ENCODE data around the gene DBH. TPM values are rescaled to one million over a fixed set of nuclear protein-coding genes. Genes with fewer than 3 reads are reported as not detected.

DBH gene
- total and polyA plus RNA-seq, 2 donors from 2014 or later = 0.39 TPM; not detected in 1

DNA sequence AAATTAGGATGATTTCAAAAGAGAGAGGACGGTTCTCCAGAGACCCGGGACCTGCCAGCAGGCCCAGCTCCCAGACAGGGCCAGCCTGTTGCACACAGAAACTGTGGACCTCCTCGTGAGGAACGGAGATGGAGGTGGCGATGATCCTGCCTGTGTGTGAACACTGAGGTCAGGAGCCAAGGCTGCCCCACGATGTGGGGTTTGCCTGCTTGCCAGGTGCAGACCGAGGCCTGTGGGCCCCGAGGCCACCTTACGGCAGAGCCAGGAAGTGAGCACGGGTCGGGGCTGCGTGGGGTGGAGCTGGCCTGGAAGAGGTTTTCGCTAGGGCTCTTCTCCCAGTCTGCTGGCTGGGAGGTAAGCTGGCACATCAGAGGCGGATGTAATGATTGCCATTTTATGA, 31.3 kb upstream of the DBH start:
- TF ChIP-seq, protein P1, sequence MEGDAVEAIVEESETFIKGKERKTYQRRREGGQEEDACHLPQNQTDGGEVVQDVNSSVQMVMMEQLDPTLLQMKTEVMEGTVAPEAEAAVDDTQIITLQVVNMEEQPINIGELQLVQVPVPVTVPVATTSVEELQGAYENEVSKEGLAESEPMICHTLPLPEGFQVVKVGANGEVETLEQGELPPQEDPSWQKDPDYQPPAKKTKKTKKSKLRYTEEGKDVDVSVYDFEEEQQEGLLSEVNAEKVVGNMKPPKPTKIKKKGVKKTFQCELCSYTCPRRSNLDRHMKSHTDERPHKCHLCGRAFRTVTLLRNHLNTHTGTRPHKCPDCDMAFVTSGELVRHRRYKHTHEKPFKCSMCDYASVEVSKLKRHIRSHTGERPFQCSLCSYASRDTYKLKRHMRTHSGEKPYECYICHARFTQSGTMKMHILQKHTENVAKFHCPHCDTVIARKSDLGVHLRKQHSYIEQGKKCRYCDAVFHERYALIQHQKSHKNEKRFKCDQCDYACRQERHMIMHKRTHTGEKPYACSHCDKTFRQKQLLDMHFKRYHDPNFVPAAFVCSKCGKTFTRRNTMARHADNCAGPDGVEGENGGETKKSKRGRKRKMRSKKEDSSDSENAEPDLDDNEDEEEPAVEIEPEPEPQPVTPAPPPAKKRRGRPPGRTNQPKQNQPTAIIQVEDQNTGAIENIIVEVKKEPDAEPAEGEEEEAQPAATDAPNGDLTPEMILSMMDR (IDR thresholded peaks at IDR 0.05; ENCODE audit: borderline replicate concordance, extremely low read depth, insufficient read depth) = no peak
- Histone ChIP-seq H3K36me3 (ENCODE audit: control insufficient read depth in 2 of 3, insufficient read depth in 3 of 3, low read length in 3 of 3) (no peaks in the 10 kb centered on the region), H3K27me3 (ENCODE audit: control insufficient read depth, insufficient read depth, low read length) (no peaks in the 10 kb centered on the region), H3K9me3 (ENCODE audit: control insufficient read depth in 2 of 3, insufficient read depth in 1 of 3, low read length in 3 of 3) (no peaks in the 10 kb centered on the region), H3K4me1 (ENCODE audit: control insufficient read depth in 2 of 3, insufficient read depth in 2 of 3, low read depth in 1 of 3, low read length in 3 of 3) (no peaks in the 10 kb centered on the region), H3K27ac (ENCODE audit: low read depth in 2 of 2, low read length in 2 of 2) (no peak overlapping the region), H3K4me3 (ENCODE audit: low read length in 3 of 3) (no peak overlapping the region), H3K9ac (ENCODE audit: low read length in 3 of 3) (no peak overlapping the region)
- intact Hi-C loops (cut with DNase I) = no loop called here
- FAIRE-seq (no peak), DNase-seq (peak in 1 of 5 donors; percentile 62)

DNA sequence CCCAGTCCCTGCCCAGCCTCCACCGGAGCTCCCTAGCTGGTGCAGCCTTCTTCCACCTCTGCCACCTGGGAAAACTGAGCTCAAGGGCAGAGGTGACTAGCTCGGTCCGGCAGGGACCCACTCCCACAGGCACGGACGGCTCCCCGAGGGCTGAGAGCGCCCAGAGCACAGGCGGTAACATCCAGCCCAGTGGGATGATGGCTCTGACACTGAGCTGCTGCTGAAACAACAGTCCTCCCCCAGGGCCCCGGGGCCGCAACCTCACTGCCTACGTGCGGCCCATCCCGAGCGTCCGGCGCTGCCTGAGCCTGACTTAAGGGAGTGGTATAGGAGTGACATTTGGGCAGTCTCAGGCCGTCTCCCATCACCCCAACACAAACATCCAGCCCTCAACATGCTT, 30.7 kb upstream of the DBH start:
- H3K9ac ChIP-seq (ENCODE audit: low read length in 3 of 3) = no peak overlapping the region
- no peaks in the 10 kb centered on the region for H3K36me3 ChIP-seq (ENCODE audit: control insufficient read depth in 2 of 3, insufficient read depth in 3 of 3, low read length in 3 of 3)
- H3K4me3 ChIP-seq (ENCODE audit: low read length in 3 of 3) = no peak overlapping the region
- no peaks in the 10 kb centered on the region for H3K27me3 ChIP-seq (ENCODE audit: control insufficient read depth, insufficient read depth, low read length)
- intact Hi-C loops (cut with DNase I) = no loop called here
- H3K4me1 ChIP-seq (ENCODE audit: control insufficient read depth in 2 of 3, insufficient read depth in 2 of 3, low read depth in 1 of 3, low read length in 3 of 3) = no peaks in the 10 kb centered on the region
- TF ChIP-seq, protein P1 (IDR thresholded peaks at IDR 0.05; ENCODE audit: borderline replicate concordance, extremely low read depth, insufficient read depth) = no peak
- no peak overlapping the region for H3K27ac ChIP-seq (ENCODE audit: low read depth in 2 of 2, low read length in 2 of 2)
- DNase-seq (peak in 1 of 5 donors; percentile 61), FAIRE-seq (no peak)
- no peaks in the 10 kb centered on the region for H3K9me3 ChIP-seq (ENCODE audit: control insufficient read depth in 2 of 3, insufficient read depth in 1 of 3, low read length in 3 of 3)

DNA sequence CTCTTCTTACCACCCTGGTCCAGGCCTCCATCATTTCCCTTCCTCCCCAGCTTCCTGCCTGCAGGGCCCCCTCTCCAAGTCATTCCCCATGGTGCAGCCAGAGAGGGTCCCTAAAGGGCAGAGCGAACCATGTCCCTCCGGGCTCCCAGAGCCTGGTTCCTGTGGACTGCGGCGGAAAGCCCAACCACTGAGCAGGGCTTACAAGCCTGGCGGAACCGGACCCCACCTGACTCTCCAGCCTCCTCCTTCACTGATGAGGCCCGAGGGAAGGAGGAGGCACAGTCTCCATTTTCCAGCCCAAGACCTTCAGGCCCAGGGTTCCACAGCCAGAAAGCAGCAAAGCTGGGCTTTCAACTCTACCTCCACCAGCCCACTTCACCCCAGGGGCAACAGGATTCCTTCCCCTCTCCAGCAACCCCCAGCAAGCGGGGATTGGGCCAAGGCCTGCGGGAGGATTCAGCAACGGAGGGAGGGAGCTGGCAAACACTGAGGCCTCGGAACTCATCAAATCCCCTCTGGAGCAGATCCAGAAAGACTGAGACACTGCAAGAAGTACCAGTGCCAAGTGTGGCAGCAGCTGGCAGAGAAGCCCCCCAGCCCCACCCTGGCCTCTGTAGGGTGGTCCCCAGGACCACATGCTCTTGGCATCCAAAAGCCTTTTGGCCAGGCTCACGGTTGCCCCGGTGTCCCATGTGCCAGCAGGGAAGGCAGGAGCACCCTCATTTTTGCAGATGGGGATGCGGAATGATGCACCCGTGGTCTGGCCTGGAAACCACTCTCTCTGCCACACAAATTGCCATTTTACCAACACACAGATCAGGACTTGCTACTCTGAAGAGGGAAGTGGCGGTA, 30.1 kb upstream of the DBH start:
- Histone ChIP-seq H3K9ac (ENCODE audit: low read length in 3 of 3) (no peak overlapping the region), H3K36me3 (ENCODE audit: control insufficient read depth in 2 of 3, insufficient read depth in 3 of 3, low read length in 3 of 3) (no peaks in the 10 kb centered on the region), H3K4me3 (ENCODE audit: low read length in 3 of 3) (no peak overlapping the region), H3K27me3 (ENCODE audit: control insufficient read depth, insufficient read depth, low read length) (peaks cover 2% of the 10 kb centered on the region), H3K27ac (ENCODE audit: low read depth in 2 of 2, low read length in 2 of 2) (no peak overlapping the region), H3K4me1 (ENCODE audit: control insufficient read depth in 2 of 3, insufficient read depth in 2 of 3, low read depth in 1 of 3, low read length in 3 of 3) (no peaks in the 10 kb centered on the region), H3K9me3 (ENCODE audit: control insufficient read depth in 2 of 3, insufficient read depth in 1 of 3, low read length in 3 of 3) (no peaks in the 10 kb centered on the region)
- no peak for FAIRE-seq
- intact Hi-C loops (cut with DNase I) = no loop called here
- peak in 1 of 5 donors; percentile 40 for DNase-seq
- TF ChIP-seq, protein P1 (IDR thresholded peaks at IDR 0.05; ENCODE audit: borderline replicate concordance, extremely low read depth, insufficient read depth) = no peak

Data from kidney (tissue), 14 donors.